ENCODE measurements around the gene PTPRN. TPM values are rescaled to one million over a fixed set of nuclear protein-coding genes. Genes with fewer than 3 reads are reported as not detected.

The PTPRN gene
- total and polyA plus RNA-seq, 2 of the 8 experiments (the other 6 are each of a cell fraction or from before 2014, with no cell fraction given) = 5.4 to 8.2 TPM

DNA sequence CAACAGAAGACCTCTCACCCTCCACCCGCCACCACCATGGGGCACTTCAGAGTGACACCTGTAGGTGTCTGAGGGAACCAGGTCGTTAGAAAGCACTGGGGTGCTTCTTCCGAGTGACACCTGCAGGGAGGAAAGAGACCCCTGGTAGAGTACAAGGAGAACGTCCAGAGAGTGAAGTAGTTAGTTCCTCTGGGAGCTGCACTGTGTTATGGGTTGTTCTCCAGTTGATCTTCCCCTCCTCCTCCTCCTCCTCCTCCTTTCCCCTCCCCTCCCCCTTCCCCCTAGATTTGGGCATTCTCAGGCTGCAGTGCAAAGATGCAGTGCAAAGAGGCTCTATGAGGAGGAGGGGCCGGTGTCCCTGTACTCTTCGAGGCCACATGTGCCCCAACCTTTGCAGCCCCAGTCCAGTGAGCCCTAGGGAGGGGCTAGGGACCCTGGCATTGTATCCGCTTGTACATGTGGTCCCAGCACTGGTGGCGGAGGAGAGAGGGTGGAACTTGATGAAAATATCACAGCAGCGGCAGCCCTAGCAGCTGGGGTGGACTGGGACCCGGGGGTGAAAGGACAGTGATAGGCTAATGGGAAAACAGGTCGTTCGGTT, 29.2 kb downstream of the PTPRN start:
- DNase-seq (ENCODE audit: low read depth in 1 of 2, low spot score in 2 of 2) = no peak
- no peak overlapping the region for H2AFZ ChIP-seq (ENCODE audit: low read length)
- no peak overlapping the region for H4K5ac ChIP-seq (ENCODE audit: insufficient read length, low read depth, low read length)
- peaks cover 0 to 4% (median under 1%) of the 10 kb centered on the region in 4 experiments; a peak in 3 of 8 replicates for H3K36me3 ChIP-seq (ENCODE audit: control insufficient read depth in 2 of 4, insufficient read depth in 4 of 4, low read length in 3 of 4)
- H2BK15ac ChIP-seq (ENCODE audit: low read length) = no peak overlapping the region
- H3K27ac ChIP-seq (ENCODE audit: low read depth, low read length) = no peak overlapping the region
- H3K4me3 ChIP-seq (ENCODE audit: extremely low read depth in 1 of 4, insufficient read depth in 2 of 4, low read depth in 3 of 4, low read length in 4 of 4) = peak overlapping the region; percentile 45 to 75 (median 52)
- H3K9me3 ChIP-seq (ENCODE audit: insufficient read depth in 2 of 2, low read depth in 1 of 2, low read length in 1 of 2) = no peaks in the 10 kb centered on the region
- ChIA-PET POLR2A (ENCODE audit: partially characterized antibody) (interaction anchor here (1.0 to 4.5 kb wide), 6 partner anchors 14 to 104 kb away, joined by 3 to 33 read pairs (median 8); partner anchors contain the start of genes ATG9A, GLB1L, PTPRN and STK16), CTCF (ENCODE audit: partially characterized antibody) (interaction anchor here (0.7 to 12.1 kb wide), 6 partner anchors 12 to 108 kb away, joined by 3 to 220 read pairs (median 14); partner anchors contain the start of genes DNPEP, GLB1L, STK16 and TUBA4A)
- FAIRE-seq = no peak
- H3K4me1 ChIP-seq (replicated peaks in 1 of 4; ENCODE audit: control insufficient read depth in 3 of 4, insufficient read depth in 4 of 4, low read length in 3 of 4) = peaks cover 9 to 23% (median 12%) of the 10 kb centered on the region in 4 experiments; a peak in 6 of 7 replicates
- no peak overlapping the region for H2AK5ac ChIP-seq (ENCODE audit: low read depth, low read length)
- H3K23ac ChIP-seq (ENCODE audit: insufficient read length) = no peak overlapping the region
- H2BK20ac ChIP-seq (ENCODE audit: low read length) = no peak overlapping the region
- peaks cover 8% of the 10 kb centered on the region; the same call in 1 of the 2 replicates for H3K23me2 ChIP-seq (ENCODE audit: low read depth, low read length)
- peak overlapping the region; percentile 13; the same call in 1 of the 2 replicates for H3K18ac ChIP-seq (ENCODE audit: extremely low read depth, low read length)
- no peak overlapping the region for H3K4ac ChIP-seq (replicated peaks; ENCODE audit: insufficient read length, low read depth, low read length)
- H4K8ac ChIP-seq (ENCODE audit: extremely low read depth, insufficient read depth, low read length) = no peak overlapping the region
- H3K4me2 ChIP-seq (ENCODE audit: insufficient read depth in 1 of 2, low read depth in 2 of 2, low read length in 2 of 2) = peak overlapping the region; percentile 73 to 87
- no peak overlapping the region for H4K91ac ChIP-seq (replicated peaks; ENCODE audit: insufficient read length, low read length)
- H3K79me1 ChIP-seq (ENCODE audit: low read depth, low read length) = no peaks in the 10 kb centered on the region; the same call in 1 of the 2 replicates
- WGBS, 2 experiments (ENCODE audit: extremely low coverage in 1 of 2, insufficient coverage in 1 of 2, insufficient read length in 1 of 2, insufficient replicate concordance in 2 of 2, low coverage in 1 of 2, low lambda C conversion rate in 2 of 2, missing lambda C conversion rate in 1 of 2) = 63% methylated on average over 10 of the region's 12 CpGs; no CpG with 5 or more reads in 1 of the 2 experiments
- no peaks in the 10 kb centered on the region for H4K20me1 ChIP-seq (replicated peaks in 1 of 2; ENCODE audit: control insufficient read depth in 1 of 2, insufficient read depth in 2 of 2, low read length in 2 of 2)
- H3K79me2 ChIP-seq (ENCODE audit: control insufficient read depth in 1 of 2, insufficient read depth in 2 of 2, low read length in 2 of 2) = no peaks in the 10 kb centered on the region
- H3K27me3 ChIP-seq (replicated peaks in 1 of 4; ENCODE audit: control insufficient read depth in 3 of 4, extremely low read depth in 1 of 4, insufficient read depth in 3 of 4, low read length in 3 of 4) = no peaks in the 10 kb centered on the region; a peak in 1 of 7 replicates
- no peak overlapping the region for H3K14ac ChIP-seq (ENCODE audit: insufficient read length)
- peak overlapping the region in 2 of 4 experiments; percentile 8 to 26; a peak in 1 of 7 replicates for H3K9ac ChIP-seq (replicated peaks in 1 of 4; ENCODE audit: extremely low read depth in 1 of 4, low read depth in 3 of 4, low read length in 3 of 4)
- no peak overlapping the region for H3K56ac ChIP-seq (replicated peaks; ENCODE audit: insufficient read length, low read depth, low read length)
- H2BK5ac ChIP-seq (ENCODE audit: low read depth, low read length) = no peak overlapping the region
- H2BK12ac ChIP-seq (ENCODE audit: low read depth, low read length) = no peak overlapping the region
- H2BK120ac ChIP-seq (replicated peaks; ENCODE audit: low read depth, low read length) = no peak overlapping the region
- TF ChIP-seq HDAC6 (IDR thresholded peaks at IDR 0.05; ENCODE audit: low read depth, low read length) = no peak
- TF ChIP-seq CHD1 (IDR thresholded peaks at IDR 0.05; ENCODE audit: low read depth, low read length) = no peak
- TF ChIP-seq SUZ12 (IDR thresholded peaks at IDR 0.05; ENCODE audit: low read length) = no peak
- TF ChIP-seq JUN (IDR thresholded peaks at IDR 0.05; ENCODE audit: low read depth, low read length) = no peak
- no peak for TF ChIP-seq CHD2 (IDR thresholded peaks at IDR 0.05; ENCODE audit: low read length)
- no peak for TF ChIP-seq SP1 (IDR thresholded peaks at IDR 0.05; ENCODE audit: low read depth, low read length)
- TF ChIP-seq JUND (IDR thresholded peaks at IDR 0.05; ENCODE audit: low read length) = no peak
- TF ChIP-seq ATF3 (IDR thresholded peaks at IDR 0.05; ENCODE audit: insufficient read depth, low read depth, low read length) = no peak
- TF ChIP-seq SP4 (IDR thresholded peaks at IDR 0.05; ENCODE audit: low read length) = no peak
- TF ChIP-seq SP2 (IDR thresholded peaks at IDR 0.05; ENCODE audit: low read length) = no peak
- no peak for TF ChIP-seq YY1 (IDR thresholded peaks at IDR 0.05; ENCODE audit: low read depth, low read length)
- no peak for TF ChIP-seq CBX5 (IDR thresholded peaks at IDR 0.05; ENCODE audit: low read depth, low read length)
- TF ChIP-seq ZNF274 (IDR thresholded peaks at IDR 0.05; ENCODE audit: borderline replicate concordance, extremely low read depth, low read length) = no peak
